GM19468 (cell line): ENCODE data around the gene DDX25.
"Not testable (repeated sequence)": the region's sequence is repeated elsewhere in the genome, so short reads cannot be mapped to it uniquely, and the experiment has no call there.

ENCODE experiments used
- ATAC-seq: cut with Tn5 transposase; IDR thresholded peaks from one replicate; pipeline ENCODE4 v1.9.1; 2021; ENCODE audit warnings: mild to moderate bottlenecking, moderate library complexity, moderate number of reproducible peaks; ENCODE audit not compliant: unreplicated experiment; ENCODE audit errors: extremely low read depth

Gene DDX25

GRCh38 chr11:125902927-125903710 lies 1.2 kb upstream of the DDX25 start, which contains the start of gene PUS3:
Gene PUS3 (minus strand): TSS chr11:125903206. CDS start chr11:125896284, 6,922 bp downstream.
- ATAC-seq: peak; percentile 91

- ATAC-seq: no peak
These were observed 370 bp downstream of the DDX25 start for GRCh38 chr11:125904678-125905077.

- ATAC-seq: no peak
These were observed 6.0 kb downstream of the DDX25 start for GRCh38 chr11:125910226-125910849.

- ATAC-seq: not testable (repeated sequence)
These were observed 10.3 kb downstream of the DDX25 start for GRCh38 chr11:125914601-125915000.

- ATAC-seq: no peak
These were observed 12.5 kb downstream of the DDX25 start for GRCh38 chr11:125916683-125917347.

- no peak for ATAC-seq
These were observed 14.0 kb downstream of the DDX25 start for GRCh38 chr11:125918140-125918840.

GRCh38 chr11:125921042-125921441 lies 16.7 kb downstream of the DDX25 start:
- no peak for ATAC-seq

GRCh38 chr11:125922156-125922555 lies 17.8 kb downstream of the DDX25 start:
- ATAC-seq: no peak

GRCh38 chr11:125923012-125923579 lies 18.8 kb downstream of the DDX25 start:
- ATAC-seq: no peak

- no peak for ATAC-seq
These were observed 19.3 kb downstream of the DDX25 start for GRCh38 chr11:125923633-125924032.

GRCh38 chr11:125924384-125925007 lies 20.2 kb downstream of the DDX25 start:
- no peak for ATAC-seq

- ATAC-seq: no peak
These were observed 21.0 kb downstream of the DDX25 start for GRCh38 chr11:125925247-125925740.

- no peak for ATAC-seq
These were observed 21.5 kb downstream of the DDX25 start for GRCh38 chr11:125925804-125926203.

- no peak for ATAC-seq
These were observed 22.4 kb downstream of the DDX25 start for GRCh38 chr11:125926682-125927081.

- no peak for ATAC-seq
These were observed 25.3 kb downstream of the DDX25 start for GRCh38 chr11:125929445-125930075.

GRCh38 chr11:125930076-125930450 lies 25.8 kb downstream of the DDX25 start:
- ATAC-seq: no peak

GRCh38 chr11:125931116-125931515 lies 26.8 kb downstream of the DDX25 start:
- ATAC-seq: no peak

- ATAC-seq: no peak
These were observed 27.4 kb downstream of the DDX25 start for GRCh38 chr11:125931668-125932067.

- ATAC-seq: no peak
These were observed 28.0 kb downstream of the DDX25 start for GRCh38 chr11:125932301-125932700.
